GM12878 (cell line): ENCODE measurements around the gene REV3L. TPM values are rescaled to one million over a fixed set of nuclear protein-coding genes. Genes with fewer than 3 reads are reported as not detected.

ENCODE experiments used
- ATAC-seq: fragments of 200-7000 bp; cut with Tn5 transposase; 3 replicates; pipeline ENCODE4 v1.9.1; 2020; ENCODE audit warnings: mild to moderate bottlenecking, moderate library complexity
- BruUV-seq: library from RNA; stranded (reverse); fragments of 400-500 nt; replicated peaks from 2 replicates; lab custom pipeline; 2021; lab: Mats Ljungman, UMichigan
- CTCF ChIA-PET: fragments of 300-600 bp; sonication (Branson Sonifier 250); formaldehyde crosslinking; extraction: SDS; loops from one replicate; lab custom pipeline; 2021; ENCODE audit warnings: inconsistent platforms; lab: Yijun Ruan, JAX
- POLR2A ChIA-PET: fragments of 350-600 bp; formaldehyde crosslinking; extraction: SDS; loops from one replicate; lab custom pipeline; 2021; ENCODE audit warnings: inconsistent platforms; lab: Charles Lee
- RAD21 ChIA-PET: fragments of 300-600 bp; sonication (Branson Sonifier 250); formaldehyde crosslinking; loops from one replicate; lab custom pipeline; 2023; ENCODE audit warnings: antibody characterized with exemption; ENCODE audit not compliant: unreplicated experiment; lab: Charles Lee
- SMC1A ChIA-PET: fragments of 300-600 bp; sonication (Branson Sonifier 250); formaldehyde crosslinking; loops from one replicate; lab custom pipeline; 2023; ENCODE audit not compliant: unreplicated experiment, uncharacterized antibody; lab: Charles Lee
- DNase-seq: peaks from one replicate; pipeline ENCODE4 v3.0.0-alpha.2; 2011; ENCODE audit warnings: low read depth, low spot score
- FAIRE-seq: peaks from 3 replicates; lab custom pipeline; 2011; peaks lifted over from hg19 to GRCh38; lab: Jason Lieb, UNC
- H2AFZ ChIP-seq: 2 replicates; pipeline ENCODE4 v1.6.0; 2011; ENCODE audit warnings: low read depth, low read length, control low read depth; ENCODE audit not compliant: control insufficient read depth
- H3K27ac ChIP-seq: 2 replicates; pipeline ENCODE4 v1.5.1; 2011; ENCODE audit warnings: control low read depth; ENCODE audit not compliant: control insufficient read depth, insufficient read depth
- H3K27me3 ChIP-seq, 2 experiments: replicated peaks in 1 of 2; 2 replicates each; pipeline versions ENCODE4 v1.6.0 to v1.6.1; 2011; ENCODE audit warnings: low read length in 1 of 2; ENCODE audit not compliant: control insufficient read depth in 2 of 2, insufficient read depth in 2 of 2
- H3K36me3 ChIP-seq, 2 experiments: 2 replicates each; pipeline ENCODE4 v1.5.1; 2011; ENCODE audit warnings: low read length in 1 of 2; ENCODE audit not compliant: control insufficient read depth in 2 of 2, insufficient read depth in 2 of 2
- H3K4me1 ChIP-seq: 2 replicates; pipeline ENCODE4 v1.6.1; 2011; ENCODE audit warnings: mild to moderate bottlenecking, low read length, moderate library complexity, mixed read lengths; ENCODE audit not compliant: control insufficient read depth, insufficient read depth
- H3K4me2 ChIP-seq: 2 replicates; pipeline ENCODE4 v1.6.0; 2011; ENCODE audit warnings: control low read depth; ENCODE audit not compliant: control insufficient read depth, insufficient read depth
- H3K4me3 ChIP-seq: fragments of 200-600 bp; sonication (generic); 2 replicates; pipeline ENCODE4 v1.5.1; 2016
- H3K79me2 ChIP-seq: 2 replicates; pipeline ENCODE4 v1.6.0; 2011; ENCODE audit warnings: low read length; ENCODE audit not compliant: control insufficient read depth, insufficient read depth
- H3K9ac ChIP-seq: 2 replicates; pipeline ENCODE4 v1.8.0; 2011; ENCODE audit warnings: low read length, control low read depth, mixed read lengths; ENCODE audit not compliant: control insufficient read depth, insufficient read depth
- H3K9me3 ChIP-seq: replicated peaks from 3 replicates; pipeline ENCODE4 v1.5.1; 2011; ENCODE audit warnings: mild to moderate bottlenecking, low read length; ENCODE audit not compliant: control insufficient read depth, insufficient read depth
- H4K20me1 ChIP-seq: 2 replicates; pipeline ENCODE4 v1.6.0; 2011; ENCODE audit not compliant: control insufficient read depth, insufficient read depth
- GATAD2B ChIP-seq: fragments of 450-650 bp; conservative IDR thresholded peaks from 2 replicates; pipeline ENCODE4 v1.6.1; 2017; ENCODE audit warnings: low read depth, mild to moderate bottlenecking, moderate library complexity
- JUNB ChIP-seq: IDR thresholded peaks from 2 replicates; pipeline ENCODE4 v1.6.1; 2016; ENCODE audit warnings: antibody characterized with exemption, mild to moderate bottlenecking
- KLF5 ChIP-seq: fragments of 450-650 bp; IDR thresholded peaks from 2 replicates; pipeline ENCODE4 v1.6.1; 2014; ENCODE audit warnings: mild to moderate bottlenecking; ENCODE audit not compliant: partially characterized antibody
- MEF2B ChIP-seq: fragments of 450-650 bp; IDR thresholded peaks from 2 replicates; pipeline ENCODE4 v1.6.1; 2018; ENCODE audit warnings: mild to moderate bottlenecking, moderate library complexity; ENCODE audit not compliant: partially characterized antibody, poor library complexity, severe bottlenecking
- NRF1 ChIP-seq: conservative IDR thresholded peaks from 2 replicates; pipeline ENCODE4 v1.6.1; 2011; ENCODE audit warnings: mild to moderate bottlenecking, low read depth, low read length, improper control_type of control experiment
- PKNOX1 ChIP-seq: fragments of 450-650 bp; IDR thresholded peaks from 2 replicates; pipeline ENCODE4 v1.6.1; 2016; ENCODE audit warnings: mild to moderate bottlenecking
- TCF7 ChIP-seq: IDR thresholded peaks from 2 replicates; pipeline ENCODE4 v1.6.1; 2014; ENCODE audit warnings: antibody characterized with exemption, borderline replicate concordance
- ZNF207 ChIP-seq: fragments of 450-650 bp; IDR thresholded peaks from 2 replicates; pipeline ENCODE4 v1.6.1; 2014; ENCODE audit warnings: antibody characterized with exemption, mild to moderate bottlenecking, borderline replicate concordance
- ZNF384 ChIP-seq: IDR thresholded peaks from 2 replicates; pipeline ENCODE4 v1.6.1; 2012; ENCODE audit warnings: low read depth, mild to moderate bottlenecking, low read length, improper control_type of control experiment, borderline replicate concordance
- ZSCAN29 ChIP-seq: fragments of 450-650 bp; IDR thresholded peaks from 2 replicates; pipeline ENCODE4 v1.6.1; 2017; ENCODE audit warnings: mild to moderate bottlenecking, moderate library complexity
- WGBS: methylation state at CpG from one replicate; pipeline ENCODE4 v1.1.6; 2016; ENCODE audit warnings: low lambda C conversion rate; ENCODE audit not compliant: insufficient replicate concordance, insufficient coverage; ENCODE audit errors: missing lambda C conversion rate; 5-methylcytosine and 5-hydroxymethylcytosine counted together
- in situ Hi-C: fragments of 300-500 bp; cut with MboI; formaldehyde crosslinking; loops from 9 replicates; pipeline ENCODE4 v1.14.3; 2018; ENCODE audit warnings: mixed read lengths
- intact Hi-C: fragments of 100-400 bp; cut with micrococcal nuclease; formaldehyde crosslinking; loops from one replicate; pipeline ENCODE4 v1.14.2; 2022; ENCODE audit not compliant: unreplicated experiment
- polyA plus RNA-seq, 11 experiments: library from polyadenylated mRNA; depleted of rRNA in 4 of 11; unstranded in 6 of 11; stranded (reverse) in 5 of 11; fragments of >200 nt; fragmentation: Nextera tagmentation in 4 of 11; fragmentation: Illumina TruSeq in 1 of 11; extraction: Ambion mirVana in 4 of 11; extraction: Trizol in 1 of 11; gene quantifications; 1 replicate in 1 of 11; 2 replicates in 10 of 11; pipeline versions ENCODE4 v1.2.1 to v1.2.3, GENCODE V29; 2011 to 2016; ENCODE audit warnings: inconsistent platforms in 2 of 11, missing spikeins in 2 of 11, low read depth in 1 of 11
- total RNA-seq, 4 experiments: library from RNA; depleted of rRNA in 3 of 4; stranded (reverse); fragments of >200 nt in 3 of 4; fragmentation: Illumina TruSeq in 1 of 4; extraction: Trizol in 1 of 4; gene quantifications; 2 replicates each; pipeline versions ENCODE4 v1.2.1 to v1.2.3, GENCODE V29; 2013 to 2021
- TF ChIP-seq, protein P1 (sequence below): fragments of 450-650 bp; formaldehyde crosslinking; IDR thresholded peaks from 2 replicates; pipeline ENCODE4 v1.4.0; 2022; ENCODE audit warnings: mild to moderate bottlenecking, moderate library complexity
- TF ChIP-seq, protein P2 (sequence below): IDR thresholded peaks from 2 replicates; pipeline ENCODE4 v1.6.1; 2012; ENCODE audit warnings: low read depth, low read length, improper control_type of control experiment

Gene REV3L
- total and polyA plus RNA-seq, 10 of the 15 experiments (the other 5 are each of a cell fraction or from before 2014, with no cell fraction given), result 7.6 to 33.6 (median 21.5) TPM

DNA sequence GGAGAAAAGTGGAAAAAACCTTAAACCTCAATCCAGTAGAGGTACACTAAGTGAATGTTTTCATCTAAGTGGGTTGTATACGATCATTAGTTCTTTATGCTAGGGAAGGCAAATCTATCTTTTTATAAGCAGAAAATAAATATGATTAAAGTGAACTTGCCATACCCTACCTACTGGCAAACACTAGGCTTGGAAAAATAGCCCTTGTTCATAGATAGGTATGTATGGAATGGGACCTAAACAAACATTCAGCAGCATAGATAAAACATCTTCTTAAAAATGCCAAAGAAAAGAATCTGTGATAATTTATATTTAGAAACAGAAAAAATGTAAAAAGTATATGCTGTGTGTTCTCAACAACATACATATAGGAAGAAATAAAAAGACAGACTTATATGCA is 18.8 kb downstream of the REV3L start:
- Histone ChIP-seq H3K27me3 (no peaks in the 10 kb centered on the region), H4K20me1 (no peaks in the 10 kb centered on the region), H2AFZ (no peak overlapping the region), H3K4me3 (no peak overlapping the region), H3K79me2 (peaks cover 48% of the 10 kb centered on the region)
- FAIRE-seq, result no peak
- ChIA-PET CTCF (interaction anchor here (1.6 to 3.2 kb wide), 2 partner anchors 14 to 205 kb away, joined by 4 to 11 read pairs; a partner anchor contains a TSS), RAD21 (interaction anchor here (1.0 kb wide), 1 partner anchor 14 kb away, joined by 3 read pairs; no protein-coding TSS in a partner anchor)
- TF ChIP-seq ZNF384 (no peak), GATAD2B (no peak), ZSCAN29 (no peak), KLF5 (no peak), JUNB (no peak), MEF2B (no peak), PKNOX1 (no peak), NRF1 (no peak), ZNF207 (no peak), TCF7 (no peak)
- TF ChIP-seq, protein P1, sequence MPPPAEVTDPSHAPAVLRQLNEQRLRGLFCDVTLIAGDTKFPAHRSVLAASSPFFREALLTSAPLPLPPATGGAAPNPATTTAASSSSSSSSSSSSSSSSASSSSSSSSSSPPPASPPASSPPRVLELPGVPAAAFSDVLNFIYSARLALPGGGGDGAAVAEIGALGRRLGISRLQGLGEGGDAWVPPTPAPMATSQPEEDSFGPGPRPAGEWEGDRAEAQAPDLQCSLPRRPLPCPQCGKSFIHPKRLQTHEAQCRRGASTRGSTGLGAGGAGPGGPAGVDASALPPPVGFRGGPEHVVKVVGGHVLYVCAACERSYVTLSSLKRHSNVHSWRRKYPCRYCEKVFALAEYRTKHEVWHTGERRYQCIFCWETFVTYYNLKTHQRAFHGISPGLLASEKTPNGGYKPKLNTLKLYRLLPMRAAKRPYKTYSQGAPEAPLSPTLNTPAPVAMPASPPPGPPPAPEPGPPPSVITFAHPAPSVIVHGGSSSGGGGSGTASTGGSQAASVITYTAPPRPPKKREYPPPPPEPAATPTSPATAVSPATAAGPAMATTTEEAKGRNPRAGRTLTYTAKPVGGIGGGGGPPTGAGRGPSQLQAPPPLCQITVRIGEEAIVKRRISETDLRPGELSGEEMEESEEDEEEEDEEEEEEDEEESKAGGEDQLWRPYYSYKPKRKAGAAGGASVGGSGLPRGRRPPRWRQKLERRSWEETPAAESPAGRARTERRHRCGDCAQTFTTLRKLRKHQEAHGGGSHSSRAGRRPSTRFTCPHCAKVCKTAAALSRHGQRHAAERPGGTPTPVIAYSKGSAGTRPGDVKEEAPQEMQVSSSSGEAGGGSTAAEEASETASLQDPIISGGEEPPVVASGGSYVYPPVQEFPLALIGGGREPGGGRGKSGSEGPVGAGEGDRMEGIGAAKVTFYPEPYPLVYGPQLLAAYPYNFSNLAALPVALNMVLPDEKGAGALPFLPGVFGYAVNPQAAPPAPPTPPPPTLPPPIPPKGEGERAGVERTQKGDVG (CRISPR knock-in tag), result no peak
- TF ChIP-seq, protein P2, sequence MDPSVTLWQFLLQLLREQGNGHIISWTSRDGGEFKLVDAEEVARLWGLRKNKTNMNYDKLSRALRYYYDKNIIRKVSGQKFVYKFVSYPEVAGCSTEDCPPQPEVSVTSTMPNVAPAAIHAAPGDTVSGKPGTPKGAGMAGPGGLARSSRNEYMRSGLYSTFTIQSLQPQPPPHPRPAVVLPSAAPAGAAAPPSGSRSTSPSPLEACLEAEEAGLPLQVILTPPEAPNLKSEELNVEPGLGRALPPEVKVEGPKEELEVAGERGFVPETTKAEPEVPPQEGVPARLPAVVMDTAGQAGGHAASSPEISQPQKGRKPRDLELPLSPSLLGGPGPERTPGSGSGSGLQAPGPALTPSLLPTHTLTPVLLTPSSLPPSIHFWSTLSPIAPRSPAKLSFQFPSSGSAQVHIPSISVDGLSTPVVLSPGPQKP, result no peak
- TF ChIP-seq, all 136 proteins: peak for 0
- Histone ChIP-seq H3K9me3 (peaks cover 16% of the 10 kb centered on the region), H3K36me3 (peaks cover 0 to 3% of the 10 kb centered on the region in 2 experiments; a peak in 2 of 4 replicates), H3K4me1 (no peaks in the 10 kb centered on the region), H3K4me2 (no peak overlapping the region), H3K9ac (no peak overlapping the region), H3K27ac (no peak overlapping the region)
- intact Hi-C loops, result no loop called here
- WGBS, result 100% methylated on average over 1 of the region's 1 CpG
- BruUV-seq, result no TSS peak
- in situ Hi-C loops, result no loop called here
- SMC1A ChIA-PET, result interaction anchor here (1.0 to 4.0 kb wide), 3 partner anchors 14 to 205 kb away, joined by 3 to 24 read pairs (median 6); a partner anchor contains a TSS
- DNase-seq (no peak), ATAC-seq (no peak)
- POLR2A ChIA-PET, result no interaction called here
